ENCODE data around the gene WRAP73. TPM values are rescaled to one million over a fixed set of nuclear protein-coding genes. Genes with fewer than 3 reads are reported as not detected.

The WRAP73 gene
- polyA plus RNA-seq, 3 donors = 26.1 to 64.9 (median 33.2) TPM

- H3K9me3 Mint-ChIP-seq = peaks cover 0 to 3% (median 0%) of the 10 kb centered on the region in 7 donors
- H3K4me3 Mint-ChIP-seq = no peak overlapping the region
- no peaks in the 10 kb centered on the region for H3K36me3 ChIP-seq (replicated peaks in 1 of 2; ENCODE audit: control insufficient read depth in 1 of 2, insufficient read depth in 2 of 2, low read length in 2 of 2)
- no peaks in the 10 kb centered on the region for H4K20me1 ChIP-seq (ENCODE audit: insufficient read depth, low read length)
- peaks cover 50 to 59% of the 10 kb centered on the region in 2 donors for H3K4me1 ChIP-seq (ENCODE audit: control insufficient read depth in 1 of 2, insufficient read depth in 2 of 2, low read length in 2 of 2)
- H3K4me2 ChIP-seq (replicated peaks; ENCODE audit: extremely low read depth, low read length, poor library complexity, severe bottlenecking) = no peak overlapping the region
- H3K27me3 Mint-ChIP-seq (ENCODE audit: low read depth in 3 of 3) = peaks cover 3 to 22% (median 6%) of the 10 kb centered on the region in 3 donors
- no peaks in the 10 kb centered on the region for H3K79me2 ChIP-seq (ENCODE audit: insufficient read depth, low read length)
- no peak for DNase-seq
- whole genome bisulfite sequencing (ENCODE audit: insufficient coverage) = 85% methylated on average over 12 of the region's 20 CpGs
- H3K27ac ChIP-seq (ENCODE audit: low read depth in 1 of 2, low read length in 2 of 2) = no peak overlapping the region
- no peaks in the 10 kb centered on the region for H3K9me3 ChIP-seq (replicated peaks in 1 of 2; ENCODE audit: control insufficient read depth in 1 of 2, insufficient read depth in 1 of 2, low read length in 2 of 2)
- TF ChIP-seq, protein P1, sequence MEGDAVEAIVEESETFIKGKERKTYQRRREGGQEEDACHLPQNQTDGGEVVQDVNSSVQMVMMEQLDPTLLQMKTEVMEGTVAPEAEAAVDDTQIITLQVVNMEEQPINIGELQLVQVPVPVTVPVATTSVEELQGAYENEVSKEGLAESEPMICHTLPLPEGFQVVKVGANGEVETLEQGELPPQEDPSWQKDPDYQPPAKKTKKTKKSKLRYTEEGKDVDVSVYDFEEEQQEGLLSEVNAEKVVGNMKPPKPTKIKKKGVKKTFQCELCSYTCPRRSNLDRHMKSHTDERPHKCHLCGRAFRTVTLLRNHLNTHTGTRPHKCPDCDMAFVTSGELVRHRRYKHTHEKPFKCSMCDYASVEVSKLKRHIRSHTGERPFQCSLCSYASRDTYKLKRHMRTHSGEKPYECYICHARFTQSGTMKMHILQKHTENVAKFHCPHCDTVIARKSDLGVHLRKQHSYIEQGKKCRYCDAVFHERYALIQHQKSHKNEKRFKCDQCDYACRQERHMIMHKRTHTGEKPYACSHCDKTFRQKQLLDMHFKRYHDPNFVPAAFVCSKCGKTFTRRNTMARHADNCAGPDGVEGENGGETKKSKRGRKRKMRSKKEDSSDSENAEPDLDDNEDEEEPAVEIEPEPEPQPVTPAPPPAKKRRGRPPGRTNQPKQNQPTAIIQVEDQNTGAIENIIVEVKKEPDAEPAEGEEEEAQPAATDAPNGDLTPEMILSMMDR (IDR thresholded peaks at IDR 0.05) = no peak
- H3K27me3 ChIP-seq (ENCODE audit: control insufficient read depth in 2 of 2, insufficient read depth in 2 of 2, low read length in 2 of 2) = no peaks in the 10 kb centered on the region
- no peak overlapping the region for H3K27ac Mint-ChIP-seq
- peaks cover 55% of the 10 kb centered on the region for H3K4me1 Mint-ChIP-seq
- no peak overlapping the region for H2AFZ ChIP-seq (ENCODE audit: insufficient read depth, low read depth, low read length, poor library complexity, severe bottlenecking)
- H3K4me3 ChIP-seq (replicated peaks in 1 of 3; ENCODE audit: low read depth in 2 of 3, low read length in 3 of 3) = no peak overlapping the region
- intact Hi-C loops (cut with micrococcal nuclease) = no loop called here
- no peaks in the 10 kb centered on the region for H3K36me3 Mint-ChIP-seq
- no peak overlapping the region for H3K9ac ChIP-seq (ENCODE audit: insufficient read depth, low read length, poor library complexity, severe bottlenecking)
Observed at GRCh38 chr1:3680488-3681230, 30.8 kb upstream of the WRAP73 start.

DNA sequence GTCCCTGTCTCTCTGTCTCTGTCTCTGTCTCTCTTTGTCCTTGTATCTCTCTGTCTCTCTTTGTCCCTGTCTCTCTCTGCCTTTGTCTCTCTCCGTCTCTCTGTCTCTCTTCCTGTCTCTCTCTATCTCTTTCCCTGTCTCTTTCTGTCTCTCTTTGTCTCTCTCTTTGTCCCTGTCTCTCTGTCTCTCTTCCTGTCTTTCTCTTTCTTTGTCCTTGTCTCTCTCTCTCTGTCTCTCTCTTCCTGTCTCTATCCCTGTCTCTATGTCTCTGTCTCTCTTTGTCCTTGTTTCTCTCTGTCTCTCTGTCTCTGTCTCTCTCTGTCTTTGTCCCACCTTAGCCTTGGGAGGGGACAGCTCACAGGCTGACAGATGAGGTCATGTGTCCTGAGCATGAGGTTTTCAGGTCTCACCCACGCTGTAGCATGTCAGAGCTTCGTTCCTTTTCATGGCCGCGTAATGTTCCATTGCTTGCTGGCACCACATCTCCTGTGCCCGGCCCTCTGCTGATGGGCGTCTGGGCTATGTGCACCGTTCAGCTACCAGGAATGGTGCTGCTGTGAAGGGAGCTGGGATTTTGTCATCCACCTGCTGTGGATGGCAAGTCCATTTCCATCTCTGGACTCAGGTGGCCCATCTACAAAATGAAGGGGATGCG lies 30.0 kb upstream of the WRAP73 start:
- no peaks in the 10 kb centered on the region for H3K36me3 Mint-ChIP-seq
- Histone ChIP-seq H3K79me2 (ENCODE audit: insufficient read depth, low read length) (no peaks in the 10 kb centered on the region), H3K9me3 (replicated peaks in 1 of 2; ENCODE audit: control insufficient read depth in 1 of 2, insufficient read depth in 1 of 2, low read length in 2 of 2) (no peaks in the 10 kb centered on the region), H3K36me3 (replicated peaks in 1 of 2; ENCODE audit: control insufficient read depth in 1 of 2, insufficient read depth in 2 of 2, low read length in 2 of 2) (no peaks in the 10 kb centered on the region), H3K4me3 (replicated peaks in 1 of 3; ENCODE audit: low read depth in 2 of 3, low read length in 3 of 3) (peak overlapping the region in 1 of 3 experiments; percentile 64), H3K27me3 (ENCODE audit: control insufficient read depth in 2 of 2, insufficient read depth in 2 of 2, low read length in 2 of 2) (no peaks in the 10 kb centered on the region), H3K4me2 (replicated peaks; ENCODE audit: extremely low read depth, low read length, poor library complexity, severe bottlenecking) (peak overlapping the region; percentile 68), H3K27ac (ENCODE audit: low read depth in 1 of 2, low read length in 2 of 2) (peak overlapping the region in 1 of 2 donors; percentile 84), H3K4me1 (ENCODE audit: control insufficient read depth in 1 of 2, insufficient read depth in 2 of 2, low read length in 2 of 2) (peaks cover 53 to 63% of the 10 kb centered on the region in 2 donors), H2AFZ (ENCODE audit: insufficient read depth, low read depth, low read length, poor library complexity, severe bottlenecking) (peak overlapping the region; percentile 59), H4K20me1 (ENCODE audit: insufficient read depth, low read length) (no peaks in the 10 kb centered on the region), H3K9ac (ENCODE audit: insufficient read depth, low read length, poor library complexity, severe bottlenecking) (no peak overlapping the region)
- H3K4me1 Mint-ChIP-seq = peaks cover 58% of the 10 kb centered on the region
- H3K4me3 Mint-ChIP-seq = no peak overlapping the region
- intact Hi-C loops (cut with micrococcal nuclease) = no loop called here
- peak overlapping the region in 3 of 7 donors; percentile 63 to 89 (median 83) for H3K27ac Mint-ChIP-seq
- peaks cover 0 to 3% (median 0%) of the 10 kb centered on the region in 7 donors for H3K9me3 Mint-ChIP-seq
- 96% methylated on average over 9 of the region's 9 CpGs for WGBS (ENCODE audit: insufficient coverage)
- H3K27me3 Mint-ChIP-seq (ENCODE audit: low read depth in 3 of 3) = peaks cover 2 to 22% (median 6%) of the 10 kb centered on the region in 3 donors
- no peak for DNase-seq
- TF ChIP-seq, protein P1 (IDR thresholded peaks at IDR 0.05) = no peak

All from CD14-positive monocyte (primary cell).